Mononuclear cell (primary cell): Measurements from ENCODE around the gene NMRK1. TPM values are rescaled to one million over a fixed set of nuclear protein-coding genes. Genes with fewer than 3 reads are reported as not detected.

Source experiments
- H3K27me3 ChIP-seq: 2 replicates; pipeline ENCODE4 v1.6.0; 2011; ENCODE audit warnings: low read length, control low read depth; ENCODE audit not compliant: insufficient read depth
- H3K4me1 ChIP-seq: 2 replicates; pipeline ENCODE4 v1.5.1; 2011; ENCODE audit warnings: mild to moderate bottlenecking, low read length, control low read depth; ENCODE audit not compliant: insufficient read depth
- H3K4me3 ChIP-seq: 2 replicates; pipeline ENCODE4 v1.5.1; 2011; ENCODE audit warnings: mild to moderate bottlenecking, low read length, moderate library complexity
- H3K9me3 ChIP-seq: 2 replicates; pipeline ENCODE4 v1.5.1; 2011; ENCODE audit warnings: low read depth, mild to moderate bottlenecking, control low read depth, low read length
- total RNA-seq: library from RNA; depleted of rRNA; stranded (reverse); fragments of >200 nt; gene quantifications from one replicate; pipeline ENCODE4 v1.2.3, GENCODE V29; 2012

Gene NMRK1
- total RNA-seq, 1 donor = 18.4 TPM

- peak overlapping the region; percentile 99 for H3K4me3 ChIP-seq
These were observed 1.2 kb downstream of the NMRK1 start for GRCh38 chr9:75086541-75087288.

GRCh38 chr9:75085640-75086039 lies 2.3 kb downstream of the NMRK1 start:
- Histone ChIP-seq H3K4me1 (peaks cover 35% of the 10 kb centered on the region), H3K4me3 (no peak overlapping the region)

More at GRCh38 chr9:75086541-75087288, 1.2 kb downstream of the NMRK1 start:
- no peaks in the 10 kb centered on the region for H3K9me3 ChIP-seq
- no peaks in the 10 kb centered on the region for H3K27me3 ChIP-seq
- peaks cover 46% of the 10 kb centered on the region for H3K4me1 ChIP-seq

GRCh38 chr9:75084081-75084672 lies 3.8 kb downstream of the NMRK1 start:
- H3K27me3 ChIP-seq = no peaks in the 10 kb centered on the region
- no peak overlapping the region for H3K4me3 ChIP-seq
- H3K4me1 ChIP-seq = peaks cover 25% of the 10 kb centered on the region
- H3K9me3 ChIP-seq = no peaks in the 10 kb centered on the region

More at GRCh38 chr9:75085640-75086039, 2.3 kb downstream of the NMRK1 start:
- H3K9me3 ChIP-seq = no peaks in the 10 kb centered on the region
- H3K27me3 ChIP-seq = no peaks in the 10 kb centered on the region

- Histone ChIP-seq H3K27me3 (no peaks in the 10 kb centered on the region), H3K4me3 (no peak overlapping the region), H3K9me3 (no peaks in the 10 kb centered on the region), H3K4me1 (peaks cover 25% of the 10 kb centered on the region)
These were observed 4.6 kb downstream of the NMRK1 start for GRCh38 chr9:75083188-75083970.

- Histone ChIP-seq H3K27me3 (no peaks in the 10 kb centered on the region), H3K4me3 (no peak overlapping the region), H3K4me1 (peaks cover 15% of the 10 kb centered on the region), H3K9me3 (no peaks in the 10 kb centered on the region)
These were observed 6.3 kb downstream of the NMRK1 start for GRCh38 chr9:75081632-75082031.

- H3K4me1 ChIP-seq = peaks cover 8% of the 10 kb centered on the region
- no peaks in the 10 kb centered on the region for H3K9me3 ChIP-seq
These were observed 15.1 kb downstream of the NMRK1 start for GRCh38 chr9:75072895-75073294.

GRCh38 chr9:75071530-75072122 lies 16.3 kb downstream of the NMRK1 start:
- no peak overlapping the region for H3K4me3 ChIP-seq
- no peaks in the 10 kb centered on the region for H3K27me3 ChIP-seq
- no peaks in the 10 kb centered on the region for H3K9me3 ChIP-seq
- peaks cover 8% of the 10 kb centered on the region for H3K4me1 ChIP-seq

More at GRCh38 chr9:75072895-75073294, 15.1 kb downstream of the NMRK1 start:
- Histone ChIP-seq H3K4me3 (no peak overlapping the region), H3K27me3 (no peaks in the 10 kb centered on the region)

GRCh38 chr9:75069171-75069570 lies 18.8 kb downstream of the NMRK1 start:
- peaks cover 8% of the 10 kb centered on the region for H3K4me1 ChIP-seq
- no peaks in the 10 kb centered on the region for H3K9me3 ChIP-seq
- H3K4me3 ChIP-seq = no peak overlapping the region
- H3K27me3 ChIP-seq = no peaks in the 10 kb centered on the region

- Histone ChIP-seq H3K27me3 (no peaks in the 10 kb centered on the region), H3K4me1 (peaks cover 8% of the 10 kb centered on the region), H3K4me3 (no peak overlapping the region), H3K9me3 (no peaks in the 10 kb centered on the region)
These were observed 20.1 kb downstream of the NMRK1 start for GRCh38 chr9:75067894-75068293.

GRCh38 chr9:75065510-75065909 lies 22.4 kb downstream of the NMRK1 start:
- H3K27me3 ChIP-seq = no peaks in the 10 kb centered on the region

GRCh38 chr9:75064307-75065025 lies 23.5 kb downstream of the NMRK1 start:
- Histone ChIP-seq H3K4me1 (no peaks in the 10 kb centered on the region), H3K4me3 (no peak overlapping the region), H3K9me3 (no peaks in the 10 kb centered on the region), H3K27me3 (no peaks in the 10 kb centered on the region)

More at GRCh38 chr9:75065510-75065909, 22.4 kb downstream of the NMRK1 start:
- Histone ChIP-seq H3K4me1 (no peaks in the 10 kb centered on the region), H3K9me3 (no peaks in the 10 kb centered on the region), H3K4me3 (no peak overlapping the region)

- H3K9me3 ChIP-seq = no peaks in the 10 kb centered on the region
- H3K27me3 ChIP-seq = no peaks in the 10 kb centered on the region
- H3K4me3 ChIP-seq = no peak overlapping the region
- no peaks in the 10 kb centered on the region for H3K4me1 ChIP-seq
These were observed 24.2 kb downstream of the NMRK1 start for GRCh38 chr9:75063556-75064305.

- Histone ChIP-seq H3K4me1 (no peaks in the 10 kb centered on the region), H3K4me3 (no peak overlapping the region), H3K27me3 (no peaks in the 10 kb centered on the region), H3K9me3 (no peaks in the 10 kb centered on the region)
These were observed 26.8 kb downstream of the NMRK1 start for GRCh38 chr9:75061169-75061568.
